OCI-LY7 (cell line): ENCODE results near the gene HDGFL3. TPM values are rescaled to one million over a fixed set of nuclear protein-coding genes. Genes with fewer than 3 reads are reported as not detected.

Experiments used
- BruUV-seq: library from RNA; stranded (reverse); fragments of 400-500 nt; replicated peaks from 2 replicates; lab custom pipeline; 2021; lab: Mats Ljungman, UMichigan
- CTCF ChIA-PET: fragments of 300-600 bp; sonication (Branson Sonifier 250); formaldehyde crosslinking; loops from one replicate; lab custom pipeline; 2022; ENCODE audit warnings: antibody characterized with exemption; ENCODE audit not compliant: unreplicated experiment; lab: Charles Lee
- POLR2A ChIA-PET: fragments of 300-600 bp; sonication (Branson Sonifier 250); formaldehyde crosslinking; loops from one replicate; lab custom pipeline; 2022; ENCODE audit warnings: antibody characterized with exemption; lab: Charles Lee
- DNase-seq: peaks from one replicate; pipeline ENCODE4 v3.0.0-alpha.2; 2015; ENCODE audit warnings: low spot score
- H2AFZ ChIP-seq: fragments of 200-600 bp; sonication (generic), shearing (Covaris generic); 2 replicates; pipeline ENCODE4 v1.6.1; 2014; ENCODE audit warnings: mild to moderate bottlenecking, antibody characterized with exemption, low read length, moderate library complexity
- H3K27ac ChIP-seq: fragments of 200-600 bp; sonication (generic); 2 replicates; pipeline ENCODE4 v1.5.1; 2014; ENCODE audit warnings: mixed run types, low read depth, mild to moderate bottlenecking, moderate library complexity, low read length, inconsistent platforms; ENCODE audit not compliant: poor library complexity, severe bottlenecking
- H3K36me3 ChIP-seq: fragments of 200-600 bp; sonication (generic); 2 replicates; pipeline ENCODE4 v1.6.1; 2014; ENCODE audit warnings: mild to moderate bottlenecking, antibody characterized with exemption, low read length, moderate library complexity, mixed read lengths; ENCODE audit not compliant: insufficient read depth
- H3K4me1 ChIP-seq: fragments of 200-600 bp; sonication (generic); 2 replicates; pipeline ENCODE4 v1.5.1; 2014; ENCODE audit warnings: mild to moderate bottlenecking, low read length; ENCODE audit not compliant: insufficient read depth, poor library complexity, severe bottlenecking
- H3K4me2 ChIP-seq: fragments of 200-600 bp; sonication (generic); 2 replicates; pipeline ENCODE4 v1.6.1; 2014; ENCODE audit warnings: mild to moderate bottlenecking, low read length
- H3K4me3 ChIP-seq: fragments of 200-600 bp; sonication (generic); 2 replicates; pipeline ENCODE4 v1.5.1; 2014; ENCODE audit warnings: mild to moderate bottlenecking, low read depth, low read length; ENCODE audit not compliant: poor library complexity, severe bottlenecking
- H3K79me2 ChIP-seq: fragments of 200-600 bp; sonication (generic); 2 replicates; pipeline ENCODE4 v1.6.1; 2016; ENCODE audit warnings: low read depth, mild to moderate bottlenecking, low read length, moderate library complexity, mixed read lengths; ENCODE audit not compliant: insufficient read depth
- H3K9me2 ChIP-seq: fragments of 200-600 bp; sonication (generic); 2 replicates; pipeline ENCODE4 v1.6.1; 2016; ENCODE audit warnings: mild to moderate bottlenecking, low read length, mixed read lengths; ENCODE audit not compliant: insufficient read depth
- H3K9me3 ChIP-seq: fragments of 200-600 bp; sonication (generic); 2 replicates; pipeline ENCODE4 v1.6.1; 2014; ENCODE audit warnings: mild to moderate bottlenecking, mixed run types, low read length, mixed read lengths
- H4K20me1 ChIP-seq: fragments of 200-600 bp; sonication (generic); 2 replicates; pipeline ENCODE4 v1.6.1; 2014; ENCODE audit warnings: mild to moderate bottlenecking, antibody characterized with exemption, low read length, moderate library complexity, mixed read lengths; ENCODE audit not compliant: insufficient read depth
- EZH2phosphoT487 ChIP-seq: fragments of 200-600 bp; sonication (generic); IDR thresholded peaks from 2 replicates; pipeline ENCODE4 v1.6.1; 2018; ENCODE audit warnings: low read depth, borderline replicate concordance, mild to moderate bottlenecking, mixed run types, antibody characterized with exemption, low read length, moderate library complexity, mixed read lengths
- intact Hi-C: fragments of 100-400 bp; cut with micrococcal nuclease; formaldehyde crosslinking; loops from one replicate; pipeline ENCODE4 v1.10.0; 2022; ENCODE audit not compliant: unreplicated experiment
- total RNA-seq, 2 experiments: library from RNA; depleted of rRNA in 1 of 2; stranded (reverse); fragments of >200 nt in 1 of 2; shearing (Covaris generic) in 1 of 2; gene quantifications; 2 replicates each; pipeline ENCODE4 v1.2.3, GENCODE V29; 2014 to 2022
- TF ChIP-seq, protein P1 (sequence below): fragments of 200-600 bp; sonication (generic); conservative IDR thresholded peaks from 2 replicates; pipeline ENCODE4 v1.5.1; 2014; ENCODE audit warnings: mild to moderate bottlenecking, antibody characterized with exemption, low read length, moderate library complexity, mixed read lengths

The HDGFL3 gene
- total RNA-seq, 2 experiments from 2014 or later = 29.3 to 74.4 TPM

DNA sequence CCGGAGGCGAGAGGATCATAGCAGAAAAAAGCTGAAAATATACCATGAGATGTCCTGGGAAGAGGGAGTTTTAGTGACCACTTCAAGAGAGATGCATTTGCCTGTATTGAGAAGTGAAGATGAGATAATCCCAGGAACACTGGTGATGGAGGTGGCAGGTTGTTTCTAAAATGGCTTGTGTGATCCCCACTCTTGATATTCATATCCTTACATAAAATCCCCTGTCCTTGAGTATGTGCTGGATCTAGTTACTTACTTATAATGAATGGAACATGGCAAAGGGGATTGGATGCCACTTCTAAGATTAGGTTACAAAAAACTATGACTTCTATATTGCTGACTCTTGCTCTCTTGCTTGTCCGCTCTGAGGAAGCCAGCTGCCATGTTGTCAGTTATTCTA is 22.1 kb downstream of the HDGFL3 start:
- Histone ChIP-seq H3K9me3 (no peaks in the 10 kb centered on the region), H3K27ac (no peak overlapping the region), H4K20me1 (no peaks in the 10 kb centered on the region), H3K4me3 (no peak overlapping the region), H2AFZ (no peak overlapping the region), H3K4me1 (no peaks in the 10 kb centered on the region), H3K79me2 (no peaks in the 10 kb centered on the region), H3K4me2 (no peak overlapping the region), H3K9me2 (no peaks in the 10 kb centered on the region), H3K36me3 (no peaks in the 10 kb centered on the region; the same call in 1 of the 2 replicates)
- no peak for DNase-seq
- POLR2A ChIA-PET = no interaction called here
- TF ChIP-seq, protein P1, sequence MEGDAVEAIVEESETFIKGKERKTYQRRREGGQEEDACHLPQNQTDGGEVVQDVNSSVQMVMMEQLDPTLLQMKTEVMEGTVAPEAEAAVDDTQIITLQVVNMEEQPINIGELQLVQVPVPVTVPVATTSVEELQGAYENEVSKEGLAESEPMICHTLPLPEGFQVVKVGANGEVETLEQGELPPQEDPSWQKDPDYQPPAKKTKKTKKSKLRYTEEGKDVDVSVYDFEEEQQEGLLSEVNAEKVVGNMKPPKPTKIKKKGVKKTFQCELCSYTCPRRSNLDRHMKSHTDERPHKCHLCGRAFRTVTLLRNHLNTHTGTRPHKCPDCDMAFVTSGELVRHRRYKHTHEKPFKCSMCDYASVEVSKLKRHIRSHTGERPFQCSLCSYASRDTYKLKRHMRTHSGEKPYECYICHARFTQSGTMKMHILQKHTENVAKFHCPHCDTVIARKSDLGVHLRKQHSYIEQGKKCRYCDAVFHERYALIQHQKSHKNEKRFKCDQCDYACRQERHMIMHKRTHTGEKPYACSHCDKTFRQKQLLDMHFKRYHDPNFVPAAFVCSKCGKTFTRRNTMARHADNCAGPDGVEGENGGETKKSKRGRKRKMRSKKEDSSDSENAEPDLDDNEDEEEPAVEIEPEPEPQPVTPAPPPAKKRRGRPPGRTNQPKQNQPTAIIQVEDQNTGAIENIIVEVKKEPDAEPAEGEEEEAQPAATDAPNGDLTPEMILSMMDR = no peak
- TF ChIP-seq EZH2phosphoT487 = no peak
- CTCF ChIA-PET = no interaction called here
- intact Hi-C loops = no loop called here
- BruUV-seq = no TSS peak

DNA sequence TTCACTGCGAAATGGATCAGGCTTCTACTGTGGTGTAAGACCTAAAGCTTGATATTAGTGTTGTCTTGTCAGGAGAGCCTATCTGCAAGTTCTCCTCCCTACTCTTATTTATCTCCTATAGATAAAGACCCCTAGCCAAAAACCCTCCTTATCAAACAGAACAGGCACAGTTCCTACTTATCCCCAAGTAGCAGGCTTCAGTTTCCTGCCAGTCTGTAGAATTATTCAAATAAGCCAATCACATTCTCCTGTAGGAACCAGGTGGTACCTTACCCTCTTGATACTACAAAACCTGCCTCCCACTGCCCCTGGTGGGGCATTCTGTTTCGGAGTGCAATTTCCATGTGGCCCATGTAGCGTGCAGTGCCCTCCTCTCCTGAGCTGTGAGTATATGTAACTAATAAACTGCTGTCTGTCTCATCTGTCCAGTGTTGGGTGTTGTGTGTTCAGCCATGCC is 28.7 kb downstream of the HDGFL3 start:
- no peaks in the 10 kb centered on the region for H4K20me1 ChIP-seq
- DNase-seq = no peak
- H3K4me3 ChIP-seq = no peak overlapping the region
- intact Hi-C loops = no loop called here
- no TSS peak for BruUV-seq
- H3K9me2 ChIP-seq = no peaks in the 10 kb centered on the region
- TF ChIP-seq, protein P1 = no peak
- no peak for TF ChIP-seq EZH2phosphoT487
- no peak overlapping the region for H3K27ac ChIP-seq
- CTCF ChIA-PET = no interaction called here
- H3K9me3 ChIP-seq = no peaks in the 10 kb centered on the region
- H3K79me2 ChIP-seq = no peaks in the 10 kb centered on the region
- no peak overlapping the region for H2AFZ ChIP-seq
- H3K4me1 ChIP-seq = no peaks in the 10 kb centered on the region
- H3K36me3 ChIP-seq = no peaks in the 10 kb centered on the region
- POLR2A ChIA-PET = no interaction called here
- no peak overlapping the region for H3K4me2 ChIP-seq

DNA sequence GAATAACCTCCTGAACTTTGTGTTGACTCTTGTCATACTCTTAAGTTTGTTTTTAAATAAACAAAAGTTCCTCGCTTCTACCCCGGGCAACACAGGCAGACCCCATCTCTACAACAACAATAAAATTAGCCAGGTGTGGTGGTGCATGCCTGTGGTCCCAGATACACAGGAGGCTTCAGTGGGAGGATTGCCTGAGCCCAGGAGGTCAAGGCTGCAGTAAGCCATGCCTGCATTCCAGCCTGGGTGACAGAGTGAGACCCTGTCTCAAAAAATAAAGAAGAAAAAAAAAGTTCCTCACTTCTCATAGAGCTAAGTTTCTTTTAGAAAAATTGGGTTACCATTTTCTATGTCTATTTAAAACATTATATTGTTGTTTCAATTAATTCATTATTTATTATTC is 29.2 kb downstream of the HDGFL3 start:
- no peaks in the 10 kb centered on the region for H3K4me1 ChIP-seq
- intact Hi-C loops = no loop called here

More for the DNA sequence above, 29.2 kb downstream of the HDGFL3 start:
- H3K27ac ChIP-seq = no peak overlapping the region
- no peaks in the 10 kb centered on the region for H3K9me3 ChIP-seq
- no peaks in the 10 kb centered on the region for H4K20me1 ChIP-seq
- BruUV-seq = no TSS peak
- ChIA-PET CTCF (no interaction called here), POLR2A (no interaction called here)
- no peaks in the 10 kb centered on the region for H3K79me2 ChIP-seq
- no peak overlapping the region for H2AFZ ChIP-seq
- H3K9me2 ChIP-seq = no peaks in the 10 kb centered on the region
- no peak overlapping the region for H3K4me3 ChIP-seq
- no peak overlapping the region for H3K4me2 ChIP-seq
- no peak for DNase-seq
- H3K36me3 ChIP-seq = no peaks in the 10 kb centered on the region
- TF ChIP-seq, protein P1 = no peak
- TF ChIP-seq EZH2phosphoT487 = no peak
